ENCODE data around the gene MTCH2. TPM values are rescaled to one million over a fixed set of nuclear protein-coding genes. Genes with fewer than 3 reads are reported as not detected.
"Not testable (repeated sequence)": the region's sequence is repeated elsewhere in the genome, so short reads cannot be mapped to it uniquely, and the experiment has no call there.

MTCH2 gene
- total and polyA plus RNA-seq, 7 experiments from 2014 or later = 19.8 to 88.6 (median 28.1) TPM

GRCh38 chr11:47664936-47665335 lies 22.6 kb upstream of the MTCH2 start:
- H3K27ac ChIP-seq (ENCODE audit: low read depth, low read length); H3K9me3 Mint-ChIP-seq; H3K4me1 Mint-ChIP-seq; DNase-seq; H3K4me1 ChIP-seq (ENCODE audit: control insufficient read depth in 2 of 2, insufficient read depth in 2 of 2, low read length in 2 of 2); H3K27ac Mint-ChIP-seq; ATAC-seq; H3K27me3 ChIP-seq (ENCODE audit: control insufficient read depth in 2 of 2, insufficient read depth in 2 of 2, low read length in 2 of 2); H3K27me3 Mint-ChIP-seq; H3K4me3 Mint-ChIP-seq; H3K9me3 ChIP-seq (ENCODE audit: control insufficient read depth in 2 of 3, low read length in 3 of 3); H3K36me3 ChIP-seq (ENCODE audit: control insufficient read depth in 2 of 3, insufficient read depth in 3 of 3, low read length in 3 of 3); H3K4me3 ChIP-seq (ENCODE audit: low read length); H3K36me3 Mint-ChIP-seq; POLR2A ChIA-PET; intact Hi-C loops (cut with micrococcal nuclease): not testable (repeated sequence)
- CTCF ChIA-PET = interaction anchor here (0.6 kb wide), 1 partner anchor 157 kb away, joined by 3 read pairs; no protein-coding TSS in a partner anchor

- intact Hi-C loops (cut with micrococcal nuclease) = no loop called here
Observed at GRCh38 chr11:47661245-47661644, 18.9 kb upstream of the MTCH2 start.

GRCh38 chr11:47659276-47659675 lies 16.9 kb upstream of the MTCH2 start:
- Mint-ChIP-seq H3K4me1 (peaks cover 0 to 4% (median 0%) of the 10 kb centered on the region in 7 donors), H3K27ac (no peak overlapping the region), H3K27me3 (peaks cover 0 to 4% (median 0%) of the 10 kb centered on the region in 5 donors), H3K36me3 (peaks cover 0 to 4% (median 0%) of the 10 kb centered on the region in 5 donors), H3K9me3 (peaks cover 0 to under 1% (median 0%) of the 10 kb centered on the region in 11 donors), H3K4me3 (no peak overlapping the region)
- Histone ChIP-seq H3K4me3 (ENCODE audit: low read length) (no peak overlapping the region), H3K9me3 (ENCODE audit: control insufficient read depth in 2 of 3, low read length in 3 of 3) (no peaks in the 10 kb centered on the region), H3K36me3 (ENCODE audit: control insufficient read depth in 2 of 3, insufficient read depth in 3 of 3, low read length in 3 of 3) (no peaks in the 10 kb centered on the region), H3K27ac (ENCODE audit: low read depth, low read length) (no peak overlapping the region), H3K27me3 (ENCODE audit: control insufficient read depth in 2 of 2, insufficient read depth in 2 of 2, low read length in 2 of 2) (no peaks in the 10 kb centered on the region), H3K4me1 (ENCODE audit: control insufficient read depth in 2 of 2, insufficient read depth in 2 of 2, low read length in 2 of 2) (no peaks in the 10 kb centered on the region)
- CTCF ChIA-PET = interaction anchor here (0.6 kb wide), 1 partner anchor 199 kb away, joined by 5 read pairs; no protein-coding TSS in a partner anchor
- intact Hi-C loops (cut with micrococcal nuclease) = no loop called here
- no peak for ATAC-seq
- DNase-seq = no peak
- POLR2A ChIA-PET = no interaction called here

More at GRCh38 chr11:47661245-47661644, 18.9 kb upstream of the MTCH2 start:
- peaks cover 0 to 4% (median 0%) of the 10 kb centered on the region in 7 donors for H3K4me1 Mint-ChIP-seq
- Histone ChIP-seq H3K27me3 (ENCODE audit: control insufficient read depth in 2 of 2, insufficient read depth in 2 of 2, low read length in 2 of 2) (no peaks in the 10 kb centered on the region), H3K27ac (ENCODE audit: low read depth, low read length) (no peak overlapping the region), H3K4me3 (ENCODE audit: low read length) (no peak overlapping the region), H3K4me1 (ENCODE audit: control insufficient read depth in 2 of 2, insufficient read depth in 2 of 2, low read length in 2 of 2) (no peaks in the 10 kb centered on the region), H3K36me3 (ENCODE audit: control insufficient read depth in 2 of 3, insufficient read depth in 3 of 3, low read length in 3 of 3) (no peaks in the 10 kb centered on the region), H3K9me3 (ENCODE audit: control insufficient read depth in 2 of 3, low read length in 3 of 3) (no peaks in the 10 kb centered on the region)
- no peaks in the 10 kb centered on the region for H3K9me3 Mint-ChIP-seq
- POLR2A ChIA-PET = interaction anchor here (0.6 kb wide), 1 partner anchor 22 kb away, joined by 5 read pairs; no protein-coding TSS in a partner anchor
- peaks cover 0 to 3% (median 0%) of the 10 kb centered on the region in 5 donors for H3K36me3 Mint-ChIP-seq
- peaks cover 0 to 4% (median 0%) of the 10 kb centered on the region in 5 donors for H3K27me3 Mint-ChIP-seq
- no peak overlapping the region for H3K27ac Mint-ChIP-seq
- H3K4me3 Mint-ChIP-seq = no peak overlapping the region
- no peak for ATAC-seq
- DNase-seq = no peak
- CTCF ChIA-PET = interaction anchor here (0.7 kb wide), 1 partner anchor 73 kb away, joined by 3 read pairs; no protein-coding TSS in a partner anchor

GRCh38 chr11:47656260-47656885 lies 14.0 kb upstream of the MTCH2 start:
- Mint-ChIP-seq H3K36me3 (peaks cover 0 to 7% (median 4%) of the 10 kb centered on the region in 5 donors), H3K9me3 (peaks cover 0 to 15% (median 4%) of the 10 kb centered on the region in 11 donors), H3K27me3 (peaks cover 0 to 4% (median 0%) of the 10 kb centered on the region in 5 donors), H3K4me3 (no peak overlapping the region), H3K4me1 (no peaks in the 10 kb centered on the region), H3K27ac (peak overlapping the region in 1 of 9 donors; percentile 5)
- ChIA-PET POLR2A (interaction anchor here (0.5 kb wide), 1 partner anchor 31 kb away, joined by 12 read pairs; no protein-coding TSS in a partner anchor), CTCF (no interaction called here)
- no peaks in the 10 kb centered on the region for H3K4me1 ChIP-seq (ENCODE audit: control insufficient read depth in 2 of 2, insufficient read depth in 2 of 2, low read length in 2 of 2)
- H3K27me3 ChIP-seq (ENCODE audit: control insufficient read depth in 2 of 2, insufficient read depth in 2 of 2, low read length in 2 of 2) = no peaks in the 10 kb centered on the region
- intact Hi-C loops (cut with micrococcal nuclease) = no loop called here
- no peak overlapping the region for H3K4me3 ChIP-seq (ENCODE audit: low read length)
- no peak overlapping the region for H3K27ac ChIP-seq (ENCODE audit: low read depth, low read length)
- DNase-seq (no peak), ATAC-seq (no peak)
- no peaks in the 10 kb centered on the region for H3K36me3 ChIP-seq (ENCODE audit: control insufficient read depth in 2 of 3, insufficient read depth in 3 of 3, low read length in 3 of 3)
- no peaks in the 10 kb centered on the region for H3K9me3 ChIP-seq (ENCODE audit: control insufficient read depth in 2 of 3, low read length in 3 of 3)

GRCh38 chr11:47651818-47652469 lies 9.6 kb upstream of the MTCH2 start:
- CTCF ChIA-PET = no interaction called here
- Histone ChIP-seq H3K9me3 (ENCODE audit: control insufficient read depth in 2 of 3, low read length in 3 of 3) (no peaks in the 10 kb centered on the region), H3K27me3 (ENCODE audit: control insufficient read depth in 2 of 2, insufficient read depth in 2 of 2, low read length in 2 of 2) (no peaks in the 10 kb centered on the region), H3K4me1 (ENCODE audit: control insufficient read depth in 2 of 2, insufficient read depth in 2 of 2, low read length in 2 of 2) (no peaks in the 10 kb centered on the region), H3K36me3 (ENCODE audit: control insufficient read depth in 2 of 3, insufficient read depth in 3 of 3, low read length in 3 of 3) (no peaks in the 10 kb centered on the region), H3K27ac (ENCODE audit: low read depth, low read length) (no peak overlapping the region), H3K4me3 (ENCODE audit: low read length) (no peak overlapping the region)
- POLR2A ChIA-PET = no interaction called here
- no peak for DNase-seq
- Mint-ChIP-seq H3K9me3 (peaks cover 0 to 15% (median 4%) of the 10 kb centered on the region in 11 donors), H3K4me1 (no peaks in the 10 kb centered on the region), H3K36me3 (peaks cover 0 to 7% (median 4%) of the 10 kb centered on the region in 5 donors), H3K27me3 (peaks cover 0 to 4% (median 0%) of the 10 kb centered on the region in 5 donors), H3K27ac (no peak overlapping the region), H3K4me3 (no peak overlapping the region)
- ATAC-seq = no peak
- intact Hi-C loops (cut with micrococcal nuclease) = no loop called here

DNA sequence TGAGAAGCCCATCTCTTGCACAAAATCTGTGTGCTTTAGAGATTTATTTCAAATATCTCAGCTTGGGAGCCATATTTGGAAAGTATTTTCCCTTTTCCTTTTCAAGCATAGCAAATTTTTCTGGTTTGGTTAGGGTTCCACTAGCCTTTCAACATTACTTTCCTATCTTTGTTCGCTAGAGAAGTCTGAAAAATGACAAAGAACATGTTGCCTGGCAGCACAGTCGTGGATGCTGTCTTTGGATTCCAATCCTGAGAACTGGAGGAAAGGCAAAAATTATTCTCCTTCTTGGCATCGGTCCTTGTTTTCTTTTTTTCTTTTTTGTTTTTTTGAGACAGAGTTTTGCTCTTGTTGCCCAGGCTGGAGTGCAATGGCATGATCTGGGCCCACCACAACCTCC lies 6.9 kb upstream of the MTCH2 start:
- Histone ChIP-seq H3K27ac (ENCODE audit: low read depth, low read length) (no peak overlapping the region), H3K4me3 (ENCODE audit: low read length) (no peak overlapping the region), H3K36me3 (ENCODE audit: control insufficient read depth in 2 of 3, insufficient read depth in 3 of 3, low read length in 3 of 3) (no peaks in the 10 kb centered on the region), H3K27me3 (ENCODE audit: control insufficient read depth in 2 of 2, insufficient read depth in 2 of 2, low read length in 2 of 2) (no peaks in the 10 kb centered on the region), H3K9me3 (ENCODE audit: control insufficient read depth in 2 of 3, low read length in 3 of 3) (no peaks in the 10 kb centered on the region), H3K4me1 (ENCODE audit: control insufficient read depth in 2 of 2, insufficient read depth in 2 of 2, low read length in 2 of 2) (no peaks in the 10 kb centered on the region)
- no peaks in the 10 kb centered on the region for H3K27me3 Mint-ChIP-seq
- DNase-seq = no peak
- ChIA-PET CTCF (no interaction called here), POLR2A (no interaction called here)
- H3K4me3 Mint-ChIP-seq = no peak overlapping the region
- H3K9me3 Mint-ChIP-seq = peaks cover 0 to 15% (median 4%) of the 10 kb centered on the region in 11 donors
- H3K27ac Mint-ChIP-seq = no peak overlapping the region
- no peak for ATAC-seq
- intact Hi-C loops (cut with micrococcal nuclease) = no loop called here
- peaks cover 0 to 7% (median 2%) of the 10 kb centered on the region in 5 donors for H3K36me3 Mint-ChIP-seq
- H3K4me1 Mint-ChIP-seq = no peaks in the 10 kb centered on the region
